Measurements from ENCODE around the gene DLL3. TPM values are rescaled to one million over a fixed set of nuclear protein-coding genes. Genes with fewer than 3 reads are reported as not detected.

Gene DLL3
- total and polyA plus RNA-seq, 4 donors: not detected

DNA sequence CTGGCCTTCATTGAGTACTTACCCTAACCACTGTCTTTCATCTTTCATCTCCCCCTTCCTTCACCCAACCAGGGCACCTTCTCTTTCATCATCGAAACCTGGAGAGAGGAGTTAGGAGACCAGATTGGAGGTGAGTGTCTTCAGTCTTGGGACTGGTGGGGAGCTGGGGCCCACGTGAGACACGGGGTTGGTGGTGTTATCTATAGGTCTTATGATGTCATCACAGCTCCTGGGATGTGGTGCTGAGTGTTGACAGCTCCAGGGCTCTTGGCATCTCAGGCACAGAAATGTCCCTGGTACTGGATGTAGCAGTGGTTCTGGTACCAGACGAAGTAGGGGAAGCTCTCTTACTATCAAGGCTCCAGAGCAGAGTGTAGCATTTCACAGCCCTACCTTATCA is 1.8 kb downstream of the DLL3 start:
- Histone ChIP-seq H3K4me1 (ENCODE audit: control insufficient read depth in 4 of 4, insufficient read depth in 4 of 4, low read length in 3 of 4) (peaks cover 2 to 16% (median 9%) of the 10 kb centered on the region in 4 donors), H3K4me3 (ENCODE audit: low read depth in 1 of 3, low read length in 3 of 3) (no peak overlapping the region), H3K27ac (ENCODE audit: low read depth in 1 of 2, low read length in 2 of 2) (no peak overlapping the region), H3K9ac (ENCODE audit: low read depth in 1 of 2, low read length in 2 of 2) (no peak overlapping the region), H3K27me3 (ENCODE audit: control insufficient read depth in 4 of 4, insufficient read depth in 4 of 4, low read length in 3 of 4) (peaks cover 2 to 10% (median 7%) of the 10 kb centered on the region in 4 donors), H3K9me3 (ENCODE audit: control insufficient read depth in 4 of 4, low read length in 3 of 4) (no peaks in the 10 kb centered on the region), H3K36me3 (ENCODE audit: control insufficient read depth in 4 of 4, insufficient read depth in 3 of 4, low read depth in 1 of 4, low read length in 3 of 4) (no peaks in the 10 kb centered on the region)
- TF ChIP-seq RXRA (IDR thresholded peaks at IDR 0.05) (no peak), EGR1 (IDR thresholded peaks at IDR 0.05; ENCODE audit: low read depth in 2 of 2) (no peak)
- 52% methylated on average over 4 of the region's 4 CpGs for WGBS
- no peak for DNase-seq (ENCODE audit: low spot score)

DNA sequence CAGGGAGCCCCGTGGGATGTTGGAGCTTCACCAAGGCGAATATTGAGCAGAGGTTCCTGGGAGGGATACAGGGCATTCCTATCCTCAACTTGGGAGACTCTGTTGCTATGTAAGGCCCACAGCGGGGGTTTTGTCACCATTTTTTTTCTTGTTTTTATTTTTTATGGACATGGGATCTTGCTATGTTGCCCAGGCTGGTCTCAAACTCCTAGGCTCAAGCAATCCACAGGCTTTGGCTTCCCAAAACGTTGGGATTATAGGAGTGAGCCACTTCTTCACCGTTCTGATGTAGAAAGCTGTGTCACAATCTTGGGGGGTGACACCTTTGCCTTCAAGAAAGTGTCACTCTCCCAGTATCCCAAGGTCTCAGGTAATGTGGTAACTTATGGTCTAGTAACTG is 2.6 kb downstream of the DLL3 start:
- Histone ChIP-seq H3K9ac (ENCODE audit: low read depth in 1 of 2, low read length in 2 of 2) (no peak overlapping the region), H3K27ac (ENCODE audit: low read depth in 1 of 2, low read length in 2 of 2) (no peak overlapping the region), H3K27me3 (ENCODE audit: control insufficient read depth in 4 of 4, insufficient read depth in 4 of 4, low read length in 3 of 4) (peaks cover 2 to 10% (median 7%) of the 10 kb centered on the region in 4 donors), H3K36me3 (ENCODE audit: control insufficient read depth in 4 of 4, insufficient read depth in 3 of 4, low read depth in 1 of 4, low read length in 3 of 4) (no peaks in the 10 kb centered on the region), H3K9me3 (ENCODE audit: control insufficient read depth in 4 of 4, low read length in 3 of 4) (no peaks in the 10 kb centered on the region), H3K4me1 (ENCODE audit: control insufficient read depth in 4 of 4, insufficient read depth in 4 of 4, low read length in 3 of 4) (peaks cover 2 to 16% (median 9%) of the 10 kb centered on the region in 4 donors), H3K4me3 (ENCODE audit: low read depth in 1 of 3, low read length in 3 of 3) (no peak overlapping the region)
- no peak for DNase-seq (ENCODE audit: low spot score)
- 73% methylated on average over 5 of the region's 5 CpGs for WGBS
- TF ChIP-seq JUND (IDR thresholded peaks at IDR 0.05): no peak
- TF ChIP-seq, protein P1, sequence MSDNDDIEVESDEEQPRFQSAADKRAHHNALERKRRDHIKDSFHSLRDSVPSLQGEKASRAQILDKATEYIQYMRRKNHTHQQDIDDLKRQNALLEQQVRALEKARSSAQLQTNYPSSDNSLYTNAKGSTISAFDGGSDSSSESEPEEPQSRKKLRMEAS (IDR thresholded peaks at IDR 0.05): no peak
- TF ChIP-seq, protein P2, sequence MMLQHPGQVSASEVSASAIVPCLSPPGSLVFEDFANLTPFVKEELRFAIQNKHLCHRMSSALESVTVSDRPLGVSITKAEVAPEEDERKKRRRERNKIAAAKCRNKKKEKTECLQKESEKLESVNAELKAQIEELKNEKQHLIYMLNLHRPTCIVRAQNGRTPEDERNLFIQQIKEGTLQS (IDR thresholded peaks at IDR 0.05): no peak
- no peak for TF ChIP-seq RXRA (IDR thresholded peaks at IDR 0.05)
- TF ChIP-seq RAD21 (IDR thresholded peaks at IDR 0.05): no peak
- TF ChIP-seq SP1 (IDR thresholded peaks at IDR 0.05): no peak
- TF ChIP-seq, protein P3, sequence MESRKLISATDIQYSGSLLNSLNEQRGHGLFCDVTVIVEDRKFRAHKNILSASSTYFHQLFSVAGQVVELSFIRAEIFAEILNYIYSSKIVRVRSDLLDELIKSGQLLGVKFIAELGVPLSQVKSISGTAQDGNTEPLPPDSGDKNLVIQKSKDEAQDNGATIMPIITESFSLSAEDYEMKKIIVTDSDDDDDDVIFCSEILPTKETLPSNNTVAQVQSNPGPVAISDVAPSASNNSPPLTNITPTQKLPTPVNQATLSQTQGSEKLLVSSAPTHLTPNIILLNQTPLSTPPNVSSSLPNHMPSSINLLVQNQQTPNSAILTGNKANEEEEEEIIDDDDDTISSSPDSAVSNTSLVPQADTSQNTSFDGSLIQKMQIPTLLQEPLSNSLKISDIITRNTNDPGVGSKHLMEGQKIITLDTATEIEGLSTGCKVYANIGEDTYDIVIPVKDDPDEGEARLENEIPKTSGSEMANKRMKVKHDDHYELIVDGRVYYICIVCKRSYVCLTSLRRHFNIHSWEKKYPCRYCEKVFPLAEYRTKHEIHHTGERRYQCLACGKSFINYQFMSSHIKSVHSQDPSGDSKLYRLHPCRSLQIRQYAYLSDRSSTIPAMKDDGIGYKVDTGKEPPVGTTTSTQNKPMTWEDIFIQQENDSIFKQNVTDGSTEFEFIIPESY (IDR thresholded peaks at IDR 0.05): no peak
- no peak for TF ChIP-seq FOXA2 (IDR thresholded peaks at IDR 0.05)
- TF ChIP-seq FOXA1 (IDR thresholded peaks at IDR 0.05): no peak
- no peak for TF ChIP-seq YY1 (IDR thresholded peaks at IDR 0.05)
- TF ChIP-seq HNF4A (conservative IDR thresholded peaks at IDR 0.05): no peak
- no peak for TF ChIP-seq TAF1 (conservative IDR thresholded peaks at IDR 0.05)
- no peak for TF ChIP-seq NR2F2 (IDR thresholded peaks at IDR 0.05)
- no peak for TF ChIP-seq GABPA (IDR thresholded peaks at IDR 0.05 in 1 of 2, conservative IDR thresholded peaks at IDR 0.05 in 1 of 2)
- TF ChIP-seq, protein P4, sequence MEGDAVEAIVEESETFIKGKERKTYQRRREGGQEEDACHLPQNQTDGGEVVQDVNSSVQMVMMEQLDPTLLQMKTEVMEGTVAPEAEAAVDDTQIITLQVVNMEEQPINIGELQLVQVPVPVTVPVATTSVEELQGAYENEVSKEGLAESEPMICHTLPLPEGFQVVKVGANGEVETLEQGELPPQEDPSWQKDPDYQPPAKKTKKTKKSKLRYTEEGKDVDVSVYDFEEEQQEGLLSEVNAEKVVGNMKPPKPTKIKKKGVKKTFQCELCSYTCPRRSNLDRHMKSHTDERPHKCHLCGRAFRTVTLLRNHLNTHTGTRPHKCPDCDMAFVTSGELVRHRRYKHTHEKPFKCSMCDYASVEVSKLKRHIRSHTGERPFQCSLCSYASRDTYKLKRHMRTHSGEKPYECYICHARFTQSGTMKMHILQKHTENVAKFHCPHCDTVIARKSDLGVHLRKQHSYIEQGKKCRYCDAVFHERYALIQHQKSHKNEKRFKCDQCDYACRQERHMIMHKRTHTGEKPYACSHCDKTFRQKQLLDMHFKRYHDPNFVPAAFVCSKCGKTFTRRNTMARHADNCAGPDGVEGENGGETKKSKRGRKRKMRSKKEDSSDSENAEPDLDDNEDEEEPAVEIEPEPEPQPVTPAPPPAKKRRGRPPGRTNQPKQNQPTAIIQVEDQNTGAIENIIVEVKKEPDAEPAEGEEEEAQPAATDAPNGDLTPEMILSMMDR (IDR thresholded peaks at IDR 0.05; ENCODE audit: low read depth, low read length, missing input control): no peak

Data from liver (tissue), 9 donors.